DOHH2 (cell line): ENCODE results near the gene ENOX1.

Source experiments
- EZH2phosphoT487 ChIP-seq: fragments of 200-600 bp; sonication (generic); IDR thresholded peaks from 2 replicates; pipeline ENCODE4 v1.6.1; 2017; ENCODE audit warnings: borderline replicate concordance, mild to moderate bottlenecking, antibody characterized with exemption, low read length, moderate library complexity, mixed read lengths
- TF ChIP-seq, protein P1 (sequence below): fragments of 200-600 bp; sonication (generic); IDR thresholded peaks from one replicate; pipeline ENCODE4 v1.5.1; 2014; ENCODE audit warnings: antibody characterized with exemption, mild to moderate bottlenecking, low read depth, low read length; ENCODE audit not compliant: poor library complexity, severe bottlenecking

DNA sequence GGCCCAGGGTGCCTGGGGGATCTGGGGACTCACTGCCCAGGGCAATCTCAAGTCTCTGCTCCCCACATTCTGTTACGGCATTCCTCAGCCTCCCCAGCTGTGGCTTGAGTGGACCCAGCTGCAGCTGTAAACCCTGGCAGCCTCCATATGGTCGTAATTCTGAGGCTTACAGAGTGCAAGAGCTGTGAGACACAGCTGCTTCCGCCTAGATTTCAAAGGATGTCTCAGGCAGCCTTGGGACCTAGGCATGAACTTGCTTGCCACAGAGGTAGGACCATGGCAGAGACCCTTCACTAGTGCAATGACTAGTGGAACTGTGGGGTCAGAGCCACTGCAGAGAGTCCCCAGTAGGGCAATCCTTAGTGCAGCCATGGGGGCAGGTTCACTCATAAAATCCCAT is 297.5 kb downstream of the ENOX1 start:
- TF ChIP-seq, protein P1, sequence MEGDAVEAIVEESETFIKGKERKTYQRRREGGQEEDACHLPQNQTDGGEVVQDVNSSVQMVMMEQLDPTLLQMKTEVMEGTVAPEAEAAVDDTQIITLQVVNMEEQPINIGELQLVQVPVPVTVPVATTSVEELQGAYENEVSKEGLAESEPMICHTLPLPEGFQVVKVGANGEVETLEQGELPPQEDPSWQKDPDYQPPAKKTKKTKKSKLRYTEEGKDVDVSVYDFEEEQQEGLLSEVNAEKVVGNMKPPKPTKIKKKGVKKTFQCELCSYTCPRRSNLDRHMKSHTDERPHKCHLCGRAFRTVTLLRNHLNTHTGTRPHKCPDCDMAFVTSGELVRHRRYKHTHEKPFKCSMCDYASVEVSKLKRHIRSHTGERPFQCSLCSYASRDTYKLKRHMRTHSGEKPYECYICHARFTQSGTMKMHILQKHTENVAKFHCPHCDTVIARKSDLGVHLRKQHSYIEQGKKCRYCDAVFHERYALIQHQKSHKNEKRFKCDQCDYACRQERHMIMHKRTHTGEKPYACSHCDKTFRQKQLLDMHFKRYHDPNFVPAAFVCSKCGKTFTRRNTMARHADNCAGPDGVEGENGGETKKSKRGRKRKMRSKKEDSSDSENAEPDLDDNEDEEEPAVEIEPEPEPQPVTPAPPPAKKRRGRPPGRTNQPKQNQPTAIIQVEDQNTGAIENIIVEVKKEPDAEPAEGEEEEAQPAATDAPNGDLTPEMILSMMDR, result no peak
- no peak for TF ChIP-seq EZH2phosphoT487
